ENCODE data around the gene SCRT2.

Gene SCRT2

DNA sequence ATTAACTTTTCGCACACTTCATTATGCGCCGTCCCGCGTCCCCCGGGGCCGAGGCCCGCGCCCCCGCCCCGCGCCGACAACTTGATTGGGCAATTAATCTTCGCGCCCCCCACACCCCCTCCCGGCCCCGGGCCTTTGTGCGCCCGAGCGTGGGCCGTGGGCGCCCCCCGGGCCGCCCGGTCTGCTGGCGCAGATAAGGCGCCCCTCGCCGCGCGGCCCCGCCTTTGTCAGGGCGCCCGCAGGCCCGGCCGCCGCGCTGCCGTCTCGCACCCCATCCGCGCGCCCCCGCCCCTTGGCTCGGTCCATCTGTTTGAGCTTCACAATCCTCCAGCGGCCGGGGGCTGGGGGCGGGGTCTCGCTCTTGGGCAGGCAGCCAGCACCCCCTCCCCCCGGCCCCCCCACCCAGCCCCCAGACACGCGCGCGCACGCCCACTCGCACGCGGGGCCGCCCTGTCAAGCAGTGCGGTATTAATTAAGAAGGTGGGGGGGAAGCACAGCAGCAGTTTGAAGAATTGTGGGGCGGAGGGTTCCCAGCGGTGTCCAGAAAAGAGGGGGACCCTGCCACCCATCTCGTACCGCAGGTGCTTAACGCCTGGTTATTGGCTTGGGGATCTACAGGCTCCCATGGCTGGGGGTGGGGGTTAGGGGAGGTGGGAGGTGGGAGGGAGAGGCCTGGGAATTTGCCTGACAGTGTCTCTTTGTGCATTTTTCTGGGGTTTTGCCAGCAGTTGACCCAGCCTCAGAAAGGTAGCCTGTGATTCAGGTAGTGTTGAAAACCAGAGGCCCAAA is 34.6 kb upstream of the SCRT2 start:
- H3K4me1 Mint-ChIP-seq (ENCODE audit: low read depth in 2 of 2) = peaks cover 0 to 2% of the 10 kb centered on the region in 2 donors
- H3K9me3 Mint-ChIP-seq = no peaks in the 10 kb centered on the region
- no peak overlapping the region for H3K4me3 Mint-ChIP-seq
- no peak overlapping the region for H3K27ac Mint-ChIP-seq
- ATAC-seq (replicated peaks) (no peak), DNase-seq (no peak)
- no peaks in the 10 kb centered on the region for H3K36me3 Mint-ChIP-seq (ENCODE audit: insufficient read depth)
- H3K27me3 Mint-ChIP-seq = peaks cover 48 to 55% of the 10 kb centered on the region in 2 donors

DNA sequence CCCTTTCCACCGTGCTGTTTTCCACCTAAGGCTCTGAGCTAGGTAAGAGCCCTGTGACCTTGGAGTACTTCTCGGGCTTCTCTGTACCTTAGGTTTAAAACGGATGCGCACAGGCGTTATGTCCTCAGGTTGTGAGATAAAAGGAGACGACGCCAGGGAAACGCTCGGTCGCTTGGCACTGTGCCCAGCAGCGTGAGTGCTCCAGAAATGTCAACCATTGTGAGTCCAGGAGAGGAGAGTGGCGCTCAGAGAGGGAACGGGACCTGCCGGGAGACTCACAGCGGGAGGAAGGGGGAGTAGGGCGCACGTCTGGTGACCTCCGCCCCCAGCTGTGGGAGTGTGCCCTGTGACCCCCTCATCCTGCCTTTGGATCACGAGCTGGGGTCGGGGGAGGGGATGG is 33.8 kb upstream of the SCRT2 start:
- DNase-seq (no peak), ATAC-seq (replicated peaks) (no peak)
- H3K27me3 Mint-ChIP-seq = peaks cover 48 to 63% of the 10 kb centered on the region in 2 donors
- no peak overlapping the region for H3K4me3 Mint-ChIP-seq
- H3K9me3 Mint-ChIP-seq = no peaks in the 10 kb centered on the region
- peaks cover 0 to 2% of the 10 kb centered on the region in 2 donors for H3K4me1 Mint-ChIP-seq (ENCODE audit: low read depth in 2 of 2)
- H3K27ac Mint-ChIP-seq = no peak overlapping the region
- peaks cover 2% of the 10 kb centered on the region for H3K36me3 Mint-ChIP-seq (ENCODE audit: insufficient read depth)

DNA sequence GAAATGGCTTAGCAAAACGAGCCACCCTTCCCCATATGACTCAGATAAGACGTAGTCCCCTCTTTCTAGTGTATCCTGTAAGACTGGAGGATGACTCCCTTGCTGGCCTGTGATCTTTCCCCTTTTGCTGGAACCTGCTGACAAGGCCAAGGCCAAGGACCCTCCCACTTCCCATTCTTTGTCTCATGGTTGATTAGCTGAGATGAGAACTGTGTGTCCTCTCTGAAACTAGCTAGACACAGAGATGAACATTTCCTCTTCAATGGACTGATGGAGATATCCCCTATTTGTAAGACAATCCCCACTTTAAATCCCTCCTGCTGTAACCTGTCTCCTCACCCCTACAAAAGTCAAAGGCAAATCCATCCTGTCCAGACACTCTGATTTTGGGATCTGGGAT is 33.4 kb upstream of the SCRT2 start:
- no peak for ATAC-seq (replicated peaks)
- Mint-ChIP-seq H3K27me3 (peaks cover 48 to 68% of the 10 kb centered on the region in 2 donors), H3K27ac (no peak overlapping the region), H3K9me3 (no peaks in the 10 kb centered on the region), H3K4me3 (no peak overlapping the region), H3K36me3 (ENCODE audit: insufficient read depth) (peaks cover 2% of the 10 kb centered on the region), H3K4me1 (ENCODE audit: low read depth in 2 of 2) (peaks cover 0 to 2% of the 10 kb centered on the region in 2 donors)
- no peak for DNase-seq

DNA sequence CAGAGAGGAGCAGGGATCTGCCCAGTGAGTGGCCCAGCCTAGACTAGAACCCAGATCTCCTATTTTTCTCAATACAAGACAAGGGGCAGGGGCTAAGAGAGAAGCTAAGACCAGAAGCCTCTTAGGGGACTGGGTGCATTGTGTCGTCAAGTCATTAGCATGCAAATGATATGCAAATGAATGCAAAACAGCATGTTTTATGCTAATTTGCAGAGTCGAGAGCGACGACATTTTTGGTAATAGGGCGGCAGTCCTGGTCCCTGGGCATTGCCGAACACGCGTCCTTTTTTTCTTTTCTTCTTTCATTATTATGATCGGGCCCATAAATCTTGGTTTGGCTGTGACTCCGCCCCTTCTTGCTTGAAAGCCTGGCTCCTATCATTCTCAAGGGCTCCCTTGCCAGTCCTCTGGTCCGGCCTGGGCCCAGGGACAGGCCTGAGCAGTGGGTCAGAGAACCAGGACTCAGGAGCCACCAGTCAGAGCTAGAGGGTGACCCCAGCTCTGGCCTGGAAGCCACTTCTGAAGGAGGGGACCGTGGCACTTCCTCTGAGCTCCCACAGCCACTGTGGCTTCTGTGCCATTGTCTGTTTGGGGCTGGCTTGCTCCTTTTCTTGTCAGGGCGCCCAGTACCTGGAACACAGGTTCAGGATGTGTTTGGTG is 32.0 kb upstream of the SCRT2 start:
- Mint-ChIP-seq H3K9me3 (no peaks in the 10 kb centered on the region), H3K36me3 (ENCODE audit: insufficient read depth) (peaks cover 2% of the 10 kb centered on the region), H3K27ac (no peak overlapping the region), H3K27me3 (peaks cover 42 to 79% of the 10 kb centered on the region in 2 donors), H3K4me1 (ENCODE audit: low read depth in 2 of 2) (peaks cover 0 to 2% of the 10 kb centered on the region in 2 donors), H3K4me3 (no peak overlapping the region)
- DNase-seq (no peak), ATAC-seq (replicated peaks) (no peak)

DNA sequence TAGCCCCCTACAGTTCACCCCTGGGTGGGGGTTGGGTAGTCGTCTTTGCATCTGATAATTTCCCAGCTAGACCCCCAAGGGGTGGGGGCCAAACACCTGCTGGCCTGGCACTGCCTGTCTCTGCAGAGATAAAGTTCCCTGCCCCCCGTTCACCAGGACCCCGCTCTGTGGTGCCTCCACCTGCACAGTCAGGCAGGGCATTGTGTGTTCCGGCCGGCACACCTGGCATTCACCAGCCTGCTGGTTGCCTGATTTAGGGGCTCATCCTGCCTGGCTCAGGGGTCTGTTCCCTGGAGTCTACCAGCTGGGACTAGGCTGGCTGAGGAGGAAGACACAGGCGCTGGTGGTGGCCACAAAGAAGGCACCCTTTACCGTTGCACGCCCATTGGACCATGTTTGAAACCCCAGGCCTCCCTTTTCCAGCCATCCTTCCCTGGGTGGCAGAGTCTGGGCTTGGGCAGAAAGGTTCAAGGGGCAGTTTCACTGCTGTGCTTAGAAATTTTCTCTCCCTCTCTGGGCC is 30.8 kb upstream of the SCRT2 start:
- ATAC-seq (replicated peaks) = no peak
- Mint-ChIP-seq H3K27ac (no peak overlapping the region), H3K4me1 (ENCODE audit: low read depth in 2 of 2) (peaks cover 0 to 2% of the 10 kb centered on the region in 2 donors), H3K4me3 (no peak overlapping the region), H3K9me3 (no peaks in the 10 kb centered on the region), H3K36me3 (ENCODE audit: insufficient read depth) (peaks cover 2% of the 10 kb centered on the region), H3K27me3 (peaks cover 33 to 79% of the 10 kb centered on the region in 2 donors)
- no peak for DNase-seq

DNA sequence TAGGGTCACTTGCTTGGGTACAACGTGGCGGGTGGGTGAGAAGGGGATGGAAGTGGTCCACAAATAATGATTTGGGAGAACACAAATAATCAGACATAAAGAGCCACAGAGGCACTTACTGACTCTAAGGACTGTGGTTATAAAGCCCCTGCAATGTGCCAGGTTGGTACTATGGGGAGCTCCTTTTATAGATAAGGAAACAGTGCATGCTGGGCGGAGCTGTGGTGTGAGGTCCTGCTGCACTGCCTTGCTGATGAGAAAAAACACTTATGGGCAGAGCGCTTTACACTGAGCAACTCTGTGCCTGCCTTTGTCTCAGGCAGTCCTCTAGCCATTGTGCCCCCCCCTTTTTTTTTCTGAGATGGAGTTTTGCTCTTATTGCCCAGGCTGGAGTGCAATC is 29.1 kb upstream of the SCRT2 start:
- Mint-ChIP-seq H3K4me3 (no peak overlapping the region), H3K27me3 (peaks cover 33 to 76% of the 10 kb centered on the region in 2 donors)
- no peak for ATAC-seq (replicated peaks)

DNA sequence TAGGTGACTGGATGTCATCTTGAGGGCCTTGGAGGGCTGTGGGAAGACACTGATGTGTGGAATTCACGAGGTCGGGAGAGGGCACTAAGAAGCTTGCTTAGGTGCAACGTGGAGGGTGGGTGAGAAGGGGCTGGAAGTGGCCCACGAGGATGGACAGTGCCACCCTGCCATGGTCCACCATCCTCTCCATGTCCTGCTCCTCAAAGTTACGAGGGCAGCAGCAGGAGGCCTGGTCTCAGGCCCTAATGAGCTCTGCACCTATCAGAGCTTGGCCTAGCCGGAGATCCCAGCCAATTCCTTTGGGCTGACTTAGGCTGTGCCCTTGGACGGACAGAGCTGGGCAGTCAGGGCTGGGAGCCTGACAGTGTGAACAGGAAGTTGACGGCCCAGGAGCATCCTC is 27.8 kb upstream of the SCRT2 start:
- no peaks in the 10 kb centered on the region for H3K4me1 Mint-ChIP-seq (ENCODE audit: low read depth in 2 of 2)
- peaks cover 30 to 73% of the 10 kb centered on the region in 2 donors for H3K27me3 Mint-ChIP-seq
- ATAC-seq (replicated peaks) (no peak), DNase-seq (no peak)
- peaks cover 8% of the 10 kb centered on the region for H3K36me3 Mint-ChIP-seq (ENCODE audit: insufficient read depth)
- no peaks in the 10 kb centered on the region for H3K9me3 Mint-ChIP-seq
- no peak overlapping the region for H3K4me3 Mint-ChIP-seq
- no peak overlapping the region for H3K27ac Mint-ChIP-seq

More for the DNA sequence above, 29.1 kb upstream of the SCRT2 start:
- peaks cover 0 to 2% of the 10 kb centered on the region in 2 donors for H3K4me1 Mint-ChIP-seq (ENCODE audit: low read depth in 2 of 2)
- no peak for DNase-seq
- H3K9me3 Mint-ChIP-seq = no peaks in the 10 kb centered on the region
- no peak overlapping the region for H3K27ac Mint-ChIP-seq
- H3K36me3 Mint-ChIP-seq (ENCODE audit: insufficient read depth) = peaks cover 8% of the 10 kb centered on the region

DNA sequence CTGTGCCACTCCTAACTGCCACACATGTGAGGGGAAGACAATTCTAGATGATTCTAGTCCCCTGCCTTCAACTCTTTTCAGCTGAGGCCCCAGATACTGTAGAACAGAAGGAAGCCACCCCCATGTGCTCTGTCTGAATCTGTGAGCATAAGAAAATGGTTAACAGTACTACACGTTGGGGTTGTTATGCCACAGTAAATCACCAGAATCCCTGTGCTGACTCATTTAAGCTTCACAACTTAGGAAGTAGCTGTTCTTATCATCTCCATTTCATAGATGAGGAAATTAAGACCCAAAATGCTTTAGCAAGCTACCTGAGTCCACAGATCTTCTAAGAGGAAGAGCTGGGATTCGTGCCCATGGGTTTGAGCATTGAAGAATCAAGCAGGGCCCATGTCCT is 27.4 kb upstream of the SCRT2 start:
- Mint-ChIP-seq H3K36me3 (ENCODE audit: insufficient read depth) (peaks cover 8% of the 10 kb centered on the region), H3K4me1 (ENCODE audit: low read depth in 2 of 2) (no peaks in the 10 kb centered on the region), H3K9me3 (no peaks in the 10 kb centered on the region), H3K27me3 (peaks cover 34 to 75% of the 10 kb centered on the region in 2 donors), H3K4me3 (no peak overlapping the region), H3K27ac (no peak overlapping the region)
- DNase-seq (no peak), ATAC-seq (replicated peaks) (no peak)

DNA sequence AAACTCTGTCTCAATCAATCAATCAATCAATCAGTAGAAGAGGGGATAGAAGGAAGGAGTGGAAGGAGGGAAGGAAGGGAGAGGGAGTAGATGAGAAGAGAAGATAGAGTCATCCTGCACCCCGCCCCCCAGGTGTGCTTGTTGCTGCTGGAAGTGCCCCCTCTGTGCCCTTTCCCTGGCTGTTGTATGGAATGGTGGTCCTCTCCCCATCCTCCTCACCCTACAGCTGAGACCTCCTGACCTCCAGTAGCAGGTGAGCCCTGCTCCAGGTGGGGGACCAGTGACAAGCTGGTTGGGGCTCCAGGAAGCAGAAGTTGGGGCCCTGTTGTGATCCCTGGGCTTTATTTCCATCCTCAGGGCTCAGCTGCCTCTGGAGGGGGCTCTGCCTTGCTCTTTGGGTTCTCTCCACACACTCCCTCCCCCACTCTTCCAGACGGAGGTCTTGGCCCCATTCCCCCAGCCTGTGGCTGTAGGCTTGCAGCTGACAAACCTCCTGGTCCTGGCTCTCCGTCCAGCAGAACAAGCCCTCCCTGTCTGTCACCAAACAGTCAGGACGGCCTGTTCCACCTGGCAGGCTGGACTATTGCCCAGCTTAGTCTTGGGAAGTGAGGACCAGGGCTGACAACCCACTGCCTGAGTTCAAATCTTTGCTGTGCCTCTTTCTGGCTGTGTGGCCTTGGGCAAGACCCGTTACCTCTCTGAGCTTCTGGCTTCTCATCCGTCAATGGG is 26.0 kb upstream of the SCRT2 start:
- DNase-seq (no peak), ATAC-seq (replicated peaks) (no peak)
- Mint-ChIP-seq H3K27me3 (peaks cover 37 to 78% of the 10 kb centered on the region in 2 donors), H3K27ac (no peak overlapping the region), H3K9me3 (no peaks in the 10 kb centered on the region), H3K4me1 (ENCODE audit: low read depth in 2 of 2) (no peaks in the 10 kb centered on the region), H3K36me3 (ENCODE audit: insufficient read depth) (peaks cover 8% of the 10 kb centered on the region), H3K4me3 (no peak overlapping the region)

DNA sequence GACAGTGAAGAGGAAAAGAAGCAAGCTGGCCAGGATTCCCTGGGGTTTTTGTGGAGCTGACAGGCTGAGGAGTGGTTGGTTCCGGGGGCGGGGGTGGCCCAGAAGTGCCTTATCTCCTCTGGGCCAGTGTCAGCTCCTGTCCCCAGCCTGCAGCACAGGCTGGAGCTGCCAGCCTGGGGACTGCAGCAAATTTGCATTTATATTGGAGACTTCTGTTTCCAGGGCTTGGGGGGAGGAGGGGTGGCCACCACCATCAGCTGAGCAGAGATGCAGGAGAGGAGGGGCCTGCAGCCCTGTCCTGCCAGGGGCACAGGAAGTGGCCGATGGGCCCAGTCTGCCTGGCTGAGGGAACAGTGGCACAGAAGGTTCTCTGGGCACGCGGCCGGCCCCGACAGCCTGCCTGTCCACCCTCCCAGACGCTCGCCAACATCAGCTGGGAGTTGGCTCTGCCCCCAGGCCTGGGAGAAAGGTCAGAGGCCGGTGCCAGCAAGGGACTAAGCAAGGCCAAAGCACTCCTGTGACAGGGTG is 24.3 kb upstream of the SCRT2 start:
- Mint-ChIP-seq H3K27me3 (peaks cover 30 to 61% of the 10 kb centered on the region in 2 donors), H3K9me3 (no peaks in the 10 kb centered on the region), H3K27ac (no peak overlapping the region), H3K4me3 (no peak overlapping the region), H3K4me1 (ENCODE audit: low read depth in 2 of 2) (no peaks in the 10 kb centered on the region), H3K36me3 (ENCODE audit: insufficient read depth) (peaks cover 7% of the 10 kb centered on the region)
- ATAC-seq (replicated peaks) = no peak
- no peak for DNase-seq

DNA sequence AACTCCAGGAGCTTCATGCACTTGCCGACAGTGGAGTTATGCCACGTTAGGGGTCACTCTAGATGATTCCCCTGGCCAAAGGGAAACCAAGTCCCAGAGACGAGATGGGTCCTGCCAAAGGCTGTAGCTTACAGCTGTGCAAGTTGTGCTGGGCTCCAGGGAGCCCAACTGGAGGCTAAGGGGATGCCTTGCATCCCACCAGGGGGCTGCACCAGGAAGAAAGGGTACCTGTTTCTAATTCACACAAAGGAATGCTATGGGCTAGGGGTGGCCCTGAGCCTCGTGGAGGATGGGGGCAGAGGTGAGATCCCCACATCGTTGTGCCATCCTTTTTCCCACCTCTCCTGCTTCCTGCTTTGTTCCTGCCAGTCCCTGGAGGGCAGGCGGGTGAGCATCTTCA is 23.7 kb upstream of the SCRT2 start:
- Mint-ChIP-seq H3K4me1 (ENCODE audit: low read depth in 2 of 2) (no peaks in the 10 kb centered on the region), H3K27me3 (peaks cover 32 to 57% of the 10 kb centered on the region in 2 donors), H3K27ac (no peak overlapping the region), H3K36me3 (ENCODE audit: insufficient read depth) (peaks cover 6% of the 10 kb centered on the region), H3K4me3 (no peak overlapping the region), H3K9me3 (no peaks in the 10 kb centered on the region)
- DNase-seq (no peak), ATAC-seq (replicated peaks) (no peak)

DNA sequence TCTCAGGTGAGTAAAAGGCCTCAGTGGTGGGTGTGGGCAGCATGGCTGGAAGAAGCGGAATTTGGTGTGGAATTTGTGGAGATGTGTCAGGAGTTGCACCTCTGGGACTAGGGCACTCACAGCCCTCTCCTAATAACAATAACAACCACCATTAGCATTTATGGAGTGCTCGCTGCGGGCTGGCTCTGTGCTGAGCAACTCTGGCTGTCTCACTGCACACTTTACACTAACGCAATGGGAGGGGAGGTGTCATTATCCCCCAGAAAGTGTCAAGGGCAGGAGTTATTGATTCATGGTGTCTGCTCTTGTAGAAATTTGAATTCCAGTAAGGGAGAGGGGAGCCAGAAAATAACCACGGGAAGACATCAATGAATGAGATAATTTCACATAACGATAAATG is 22.7 kb upstream of the SCRT2 start:
- no peaks in the 10 kb centered on the region for H3K4me1 Mint-ChIP-seq (ENCODE audit: low read depth in 2 of 2)
- DNase-seq (no peak), ATAC-seq (replicated peaks) (no peak)
- H3K9me3 Mint-ChIP-seq = no peaks in the 10 kb centered on the region
- peaks cover 38 to 57% of the 10 kb centered on the region in 2 donors for H3K27me3 Mint-ChIP-seq
- H3K36me3 Mint-ChIP-seq (ENCODE audit: insufficient read depth) = peaks cover 6% of the 10 kb centered on the region
- H3K27ac Mint-ChIP-seq = no peak overlapping the region
- H3K4me3 Mint-ChIP-seq = no peak overlapping the region

DNA sequence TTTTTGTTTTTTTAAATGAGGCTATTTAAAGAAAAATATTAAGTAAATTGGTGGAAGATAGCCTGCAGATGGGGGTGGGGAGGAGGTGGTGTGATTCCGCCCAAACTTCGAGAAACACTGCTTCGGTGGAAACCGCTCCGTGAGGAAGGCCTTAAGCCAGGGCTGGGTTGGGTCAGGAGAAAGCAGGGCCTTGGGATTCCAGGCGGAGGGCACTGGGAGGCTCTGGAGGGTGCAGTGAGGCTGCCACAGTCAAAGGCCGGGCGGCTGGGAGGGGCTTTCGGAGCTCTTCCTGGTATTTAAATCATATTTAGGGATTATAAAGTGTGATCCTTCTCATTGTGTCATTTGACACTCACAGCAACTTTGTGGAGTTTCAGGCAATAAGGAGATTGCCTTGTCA is 22.2 kb upstream of the SCRT2 start:
- ATAC-seq (replicated peaks) = no peak
- Mint-ChIP-seq H3K27ac (no peak overlapping the region), H3K36me3 (ENCODE audit: insufficient read depth) (peaks cover 6% of the 10 kb centered on the region), H3K9me3 (no peaks in the 10 kb centered on the region), H3K4me3 (no peak overlapping the region), H3K4me1 (ENCODE audit: low read depth in 2 of 2) (no peaks in the 10 kb centered on the region), H3K27me3 (peaks cover 38 to 57% of the 10 kb centered on the region in 2 donors)
- no peak for DNase-seq
